ENCODE data around the gene FIG4. TPM values are rescaled to one million over a fixed set of nuclear protein-coding genes. Genes with fewer than 3 reads are reported as not detected.

Gene FIG4
- total RNA-seq, 6 experiments from 2014 or later: 4.0 to 7.7 (median 6.4) TPM

DNA sequence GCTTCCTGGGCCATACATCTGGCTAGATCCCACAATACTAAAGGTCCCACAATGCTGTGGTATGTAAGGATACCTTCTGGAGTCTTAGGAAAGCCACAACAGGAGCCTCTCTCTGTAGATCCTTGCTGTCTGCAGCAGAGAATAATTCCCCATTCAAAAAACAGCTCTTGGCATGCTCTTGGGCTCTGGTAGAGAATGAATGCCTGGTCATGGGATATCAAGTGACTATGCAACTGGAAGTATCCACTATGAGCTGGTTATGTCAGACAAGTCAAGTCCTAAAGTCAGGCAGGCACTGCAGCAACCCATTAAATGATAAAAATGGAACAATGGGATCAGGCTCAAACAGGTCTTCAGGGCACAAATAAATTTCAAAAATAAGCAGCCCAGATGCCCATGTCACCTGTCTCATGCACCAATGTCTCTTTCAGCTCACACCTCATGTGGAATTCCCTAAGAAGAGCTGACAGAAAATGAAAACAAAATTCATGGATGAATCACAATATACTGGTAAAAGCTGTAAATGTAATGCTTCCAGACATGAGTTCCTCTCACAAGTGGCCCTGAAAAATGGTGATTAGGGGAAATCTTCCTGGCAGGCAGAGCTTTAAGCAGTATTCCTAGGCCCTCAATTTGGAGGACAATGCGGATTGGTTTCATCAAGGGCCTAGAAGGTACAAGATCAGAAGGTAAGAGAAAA is 4.4 kb upstream of the FIG4 start:
- 90% methylated on average over 1 of the region's 1 CpG for WGBS (ENCODE audit: insufficient coverage, low coverage, low lambda C conversion rate, missing lambda C conversion rate)
- no peak for ATAC-seq
- Histone ChIP-seq H3K9me3 (no peaks in the 10 kb centered on the region), H3K27me3 (no peaks in the 10 kb centered on the region), H3K36me3 (no peaks in the 10 kb centered on the region), H3K4me3 (no peak overlapping the region), H3K4me1 (peaks cover 0 to 8% (median 0%) of the 10 kb centered on the region in 4 donors), H3K27ac (no peak overlapping the region)
- intact Hi-C loops (cut with DNase I): no loop called here
- no peak for DNase-seq
- TF ChIP-seq POLR2A (IDR thresholded peaks at IDR 0.05): no peak
- TF ChIP-seq, protein P1, sequence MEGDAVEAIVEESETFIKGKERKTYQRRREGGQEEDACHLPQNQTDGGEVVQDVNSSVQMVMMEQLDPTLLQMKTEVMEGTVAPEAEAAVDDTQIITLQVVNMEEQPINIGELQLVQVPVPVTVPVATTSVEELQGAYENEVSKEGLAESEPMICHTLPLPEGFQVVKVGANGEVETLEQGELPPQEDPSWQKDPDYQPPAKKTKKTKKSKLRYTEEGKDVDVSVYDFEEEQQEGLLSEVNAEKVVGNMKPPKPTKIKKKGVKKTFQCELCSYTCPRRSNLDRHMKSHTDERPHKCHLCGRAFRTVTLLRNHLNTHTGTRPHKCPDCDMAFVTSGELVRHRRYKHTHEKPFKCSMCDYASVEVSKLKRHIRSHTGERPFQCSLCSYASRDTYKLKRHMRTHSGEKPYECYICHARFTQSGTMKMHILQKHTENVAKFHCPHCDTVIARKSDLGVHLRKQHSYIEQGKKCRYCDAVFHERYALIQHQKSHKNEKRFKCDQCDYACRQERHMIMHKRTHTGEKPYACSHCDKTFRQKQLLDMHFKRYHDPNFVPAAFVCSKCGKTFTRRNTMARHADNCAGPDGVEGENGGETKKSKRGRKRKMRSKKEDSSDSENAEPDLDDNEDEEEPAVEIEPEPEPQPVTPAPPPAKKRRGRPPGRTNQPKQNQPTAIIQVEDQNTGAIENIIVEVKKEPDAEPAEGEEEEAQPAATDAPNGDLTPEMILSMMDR (IDR thresholded peaks at IDR 0.05): no peak

DNA sequence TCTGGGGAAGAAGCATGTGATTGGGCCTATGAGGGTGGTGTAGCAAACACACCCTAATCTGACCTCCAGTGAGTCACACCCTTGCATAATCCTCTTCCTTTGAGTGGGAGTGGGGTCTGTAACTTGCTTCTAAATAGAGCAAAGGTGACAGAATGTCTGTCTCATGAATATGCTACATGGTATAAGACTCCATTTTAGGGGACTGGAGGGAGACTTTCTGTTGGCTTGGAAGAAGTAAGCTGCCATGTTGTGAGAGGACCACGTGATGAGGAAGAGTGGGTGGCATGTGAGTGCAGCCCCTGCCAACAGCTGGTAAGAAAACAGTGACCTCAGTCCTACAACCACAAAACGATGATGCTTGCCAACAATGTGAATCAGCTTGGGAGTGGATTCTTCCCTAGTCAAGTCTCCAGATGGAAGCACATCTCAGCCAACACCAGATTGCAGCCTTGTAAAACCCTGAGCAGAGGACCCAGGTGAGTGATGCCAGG is 3.8 kb upstream of the FIG4 start:
- Histone ChIP-seq H3K4me1 (peaks cover 0 to 14% (median 2%) of the 10 kb centered on the region in 4 donors), H3K9me3 (no peaks in the 10 kb centered on the region), H3K36me3 (no peaks in the 10 kb centered on the region), H3K4me3 (no peak overlapping the region), H3K27ac (no peak overlapping the region), H3K27me3 (no peaks in the 10 kb centered on the region)
- 17% methylated on average over 2 of the region's 2 CpGs for WGBS (ENCODE audit: insufficient coverage, low coverage, low lambda C conversion rate, missing lambda C conversion rate)
- TF ChIP-seq, protein P1 (IDR thresholded peaks at IDR 0.05): no peak
- no peak for TF ChIP-seq POLR2A (IDR thresholded peaks at IDR 0.05)
- DNase-seq (no peak), ATAC-seq (no peak)
- intact Hi-C loops (cut with DNase I): no loop called here

DNA sequence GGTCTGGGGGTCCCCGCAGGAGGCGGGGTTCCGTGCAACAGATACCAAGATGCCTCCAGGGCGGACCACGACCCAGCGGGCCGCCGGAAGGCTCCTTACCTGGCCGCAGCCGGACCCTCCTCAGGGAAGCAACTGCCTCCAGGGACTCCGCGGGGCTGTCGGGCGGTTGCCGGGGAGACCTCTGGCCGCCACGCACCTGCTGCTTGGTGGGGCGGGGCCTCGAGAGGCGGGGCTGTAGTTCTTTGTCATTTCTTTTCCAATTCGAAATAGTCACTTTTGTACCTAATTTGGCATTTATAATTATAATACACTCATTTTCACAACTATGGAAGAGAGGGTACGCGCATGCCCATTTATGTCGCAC is 741 bp upstream of the FIG4 start:
- Histone ChIP-seq H3K4me1 (peaks cover 0 to 14% (median 2%) of the 10 kb centered on the region in 4 donors), H3K27ac (peak overlapping the region; percentile 69 to 81 (median 73)), H3K9me3 (no peaks in the 10 kb centered on the region), H3K36me3 (no peaks in the 10 kb centered on the region), H3K27me3 (no peaks in the 10 kb centered on the region), H3K4me3 (peak overlapping the region; percentile 80 to 89 (median 86))
- intact Hi-C loops (cut with DNase I): no loop called here
- 2% methylated on average over 22 of the region's 24 CpGs for whole genome bisulfite sequencing (ENCODE audit: insufficient coverage, low coverage, low lambda C conversion rate, missing lambda C conversion rate)
- DNase-seq: peak; percentile 69 to 75 (median 73)
- peak; percentile 62 to 73 (median 64) for ATAC-seq
- no peak for TF ChIP-seq POLR2A (IDR thresholded peaks at IDR 0.05)
- TF ChIP-seq, protein P1 (IDR thresholded peaks at IDR 0.05): no peak

DNA sequence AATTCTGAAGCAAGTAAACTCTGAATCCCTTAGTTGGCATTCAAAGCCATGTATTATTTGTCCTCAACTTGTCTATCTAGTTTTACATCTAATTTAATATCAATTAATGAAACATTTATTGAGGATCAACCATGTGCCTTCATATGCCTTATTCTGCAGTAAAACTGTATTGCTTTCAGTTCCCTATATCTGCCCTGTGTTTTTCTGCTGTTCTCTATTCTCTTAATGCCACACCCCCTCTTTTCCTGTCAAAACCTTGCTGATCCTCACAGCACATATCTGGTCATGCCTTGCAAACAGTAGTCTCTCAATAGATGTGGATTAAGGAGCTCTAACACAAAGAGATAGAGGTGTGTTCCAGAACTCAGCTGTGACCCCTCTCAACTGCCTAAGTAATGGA is 2.0 kb downstream of the FIG4 start:
- ATAC-seq (no peak), DNase-seq (no peak)
- TF ChIP-seq POLR2A (IDR thresholded peaks at IDR 0.05): no peak
- TF ChIP-seq, protein P1 (IDR thresholded peaks at IDR 0.05): no peak
- Histone ChIP-seq H3K4me3 (no peak overlapping the region), H3K27ac (no peak overlapping the region), H3K9me3 (no peaks in the 10 kb centered on the region), H3K4me1 (peaks cover 0 to 14% (median 2%) of the 10 kb centered on the region in 4 donors), H3K27me3 (no peaks in the 10 kb centered on the region), H3K36me3 (no peaks in the 10 kb centered on the region)
- intact Hi-C loops (cut with DNase I): no loop called here

Measured in right lobe of liver (tissue), 6 donors.